ENCODE data around the gene TRIM24. TPM values are rescaled to one million over a fixed set of nuclear protein-coding genes. Genes with fewer than 3 reads are reported as not detected.

TRIM24 gene
- total RNA-seq, 1 donor from 2014 or later = 17.1 TPM

- ATAC-seq (no peak), DNase-seq (ENCODE audit: missing footprints) (no peak)
- intact Hi-C loops (cut with DNase I) = no loop called here
Observed at GRCh38 chr7:138587485-138587884, 127.4 kb downstream of the TRIM24 start.

- intact Hi-C loops (cut with DNase I) = no loop called here
- ATAC-seq (no peak), DNase-seq (ENCODE audit: missing footprints) (no peak)
Observed at GRCh38 chr7:138588986-138589385, 128.9 kb downstream of the TRIM24 start.

GRCh38 chr7:138590154-138590553 is 130.1 kb downstream of the TRIM24 start:
- intact Hi-C loops (cut with DNase I) = no loop called here
- DNase-seq (ENCODE audit: missing footprints) = no peak
- ATAC-seq = no peak

GRCh38 chr7:138595454-138595853 is 135.4 kb downstream of the TRIM24 start:
- intact Hi-C loops (cut with DNase I) = no loop called here
- ATAC-seq = no peak
- no peak for DNase-seq (ENCODE audit: missing footprints)

- intact Hi-C loops (cut with DNase I) = no loop called here
- ATAC-seq (no peak), DNase-seq (ENCODE audit: missing footprints) (no peak)
Observed at GRCh38 chr7:138602451-138602850, 142.4 kb downstream of the TRIM24 start.

GRCh38 chr7:138603549-138604318 is 143.7 kb downstream of the TRIM24 start:
- DNase-seq (ENCODE audit: missing footprints) = no peak
- no peak for ATAC-seq
- intact Hi-C loops (cut with DNase I) = no loop called here

GRCh38 chr7:138606236-138606635 is 146.2 kb downstream of the TRIM24 start:
- DNase-seq (ENCODE audit: missing footprints) = no peak
- intact Hi-C loops (cut with DNase I) = no loop called here

GRCh38 chr7:138607216-138608126 is 147.4 kb downstream of the TRIM24 start:
- ATAC-seq (no peak), DNase-seq (ENCODE audit: missing footprints) (no peak)
- intact Hi-C loops (cut with DNase I) = no loop called here

More at GRCh38 chr7:138606236-138606635, 146.2 kb downstream of the TRIM24 start:
- ATAC-seq = no peak

- intact Hi-C loops (cut with DNase I) = no loop called here
- ATAC-seq (no peak), DNase-seq (ENCODE audit: missing footprints) (no peak)
Observed at GRCh38 chr7:138608275-138608674, 148.2 kb downstream of the TRIM24 start.

GRCh38 chr7:138610671-138611170 is 150.7 kb downstream of the TRIM24 start:
- ATAC-seq = no peak
- intact Hi-C loops (cut with DNase I) = no loop called here
- DNase-seq (ENCODE audit: missing footprints) = no peak

GRCh38 chr7:138613630-138614029 is 153.6 kb downstream of the TRIM24 start:
- no peak for DNase-seq (ENCODE audit: missing footprints)
- intact Hi-C loops (cut with DNase I) = no loop called here
- no peak for ATAC-seq

- ATAC-seq (no peak), DNase-seq (ENCODE audit: missing footprints) (no peak)
- intact Hi-C loops (cut with DNase I) = no loop called here
Observed at GRCh38 chr7:138616085-138616484, 156.0 kb downstream of the TRIM24 start.

GRCh38 chr7:138618506-138618905 is 158.4 kb downstream of the TRIM24 start:
- no peak for DNase-seq (ENCODE audit: missing footprints)
- intact Hi-C loops (cut with DNase I) = no loop called here
- no peak for ATAC-seq

GRCh38 chr7:138618933-138619332 is 158.9 kb downstream of the TRIM24 start:
- intact Hi-C loops (cut with DNase I) = no loop called here
- DNase-seq (ENCODE audit: missing footprints) = no peak
- ATAC-seq = no peak

- DNase-seq (ENCODE audit: missing footprints) = no peak
- intact Hi-C loops (cut with DNase I) = no loop called here
- no peak for ATAC-seq
Observed at GRCh38 chr7:138622841-138623240, 162.8 kb downstream of the TRIM24 start.

GRCh38 chr7:138625084-138625848 is 165.2 kb downstream of the TRIM24 start:
- DNase-seq (ENCODE audit: missing footprints) (no peak), ATAC-seq (no peak)
- intact Hi-C loops (cut with DNase I) = no loop called here

GRCh38 chr7:138625849-138626230 is 165.8 kb downstream of the TRIM24 start:
- no peak for ATAC-seq

GRCh38 chr7:138626846-138627245 is 166.8 kb downstream of the TRIM24 start:
- intact Hi-C loops (cut with DNase I) = no loop called here

More at GRCh38 chr7:138625849-138626230, 165.8 kb downstream of the TRIM24 start:
- no peak for DNase-seq (ENCODE audit: missing footprints)
- intact Hi-C loops (cut with DNase I) = no loop called here

GRCh38 chr7:138627361-138627760 is 167.3 kb downstream of the TRIM24 start:
- DNase-seq (ENCODE audit: missing footprints) (no peak), ATAC-seq (no peak)
- intact Hi-C loops (cut with DNase I) = no loop called here

More at GRCh38 chr7:138626846-138627245, 166.8 kb downstream of the TRIM24 start:
- DNase-seq (ENCODE audit: missing footprints) = no peak
- no peak for ATAC-seq

All from Right ventricle myocardium inferior (tissue), 1 donor.